Measurements from ENCODE around the gene COX20.
A peak's percentile ranks its signal among the peaks of the same experiment; 100 is the strongest.

The COX20 gene

GRCh38 chr1:244865028-244865371, 29.5 kb downstream of the COX20 start:
- no peak for DNase-seq (ENCODE audit: low read depth)
- H3K4me3 ChIP-seq (ENCODE audit: low read length): peak overlapping the region; percentile 68
- no peak for TF ChIP-seq CTCF (conservative IDR thresholded peaks at IDR 0.05; ENCODE audit: low read length)

GRCh38 chr1:244865820-244866219, 30.4 kb downstream of the COX20 start:
- no peak overlapping the region for H3K4me3 ChIP-seq (ENCODE audit: low read length)
- DNase-seq (ENCODE audit: low read depth): no peak
- TF ChIP-seq CTCF (conservative IDR thresholded peaks at IDR 0.05; ENCODE audit: low read length): no peak

GRCh38 chr1:244866355-244866754, 30.9 kb downstream of the COX20 start:
- TF ChIP-seq CTCF (conservative IDR thresholded peaks at IDR 0.05; ENCODE audit: low read length): no peak
- DNase-seq (ENCODE audit: low read depth): no peak
- no peak overlapping the region for H3K4me3 ChIP-seq (ENCODE audit: low read length)

- DNase-seq (ENCODE audit: low read depth): no peak
- TF ChIP-seq CTCF (conservative IDR thresholded peaks at IDR 0.05; ENCODE audit: low read length): no peak
- H3K4me3 ChIP-seq (ENCODE audit: low read length): no peak overlapping the region
Observed at GRCh38 chr1:244868484-244869363, 33.3 kb downstream of the COX20 start.

GRCh38 chr1:244869364-244869827, 33.9 kb downstream of the COX20 start:
- no peak for TF ChIP-seq CTCF (conservative IDR thresholded peaks at IDR 0.05; ENCODE audit: low read length)
- H3K4me3 ChIP-seq (ENCODE audit: low read length): no peak overlapping the region
- no peak for DNase-seq (ENCODE audit: low read depth)

- no peak for DNase-seq (ENCODE audit: low read depth)
- no peak for TF ChIP-seq CTCF (conservative IDR thresholded peaks at IDR 0.05; ENCODE audit: low read length)
Observed at GRCh38 chr1:244869950-244870349, 34.5 kb downstream of the COX20 start.

GRCh38 chr1:244874974-244875579, 39.6 kb downstream of the COX20 start:
- DNase-seq (ENCODE audit: low read depth): no peak

More at GRCh38 chr1:244869950-244870349, 34.5 kb downstream of the COX20 start:
- H3K4me3 ChIP-seq (ENCODE audit: low read length): no peak overlapping the region

More at GRCh38 chr1:244874974-244875579, 39.6 kb downstream of the COX20 start:
- H3K4me3 ChIP-seq (ENCODE audit: low read length): no peak overlapping the region
- no peak for TF ChIP-seq CTCF (conservative IDR thresholded peaks at IDR 0.05; ENCODE audit: low read length)
